Glomerular visceral epithelial cell (primary cell): ENCODE measurements around the gene TAF4.

Source experiments
- DNase-seq: peaks from one replicate; pipeline ENCODE4 v3.0.0-alpha.2; 2016; ENCODE audit errors: extremely low spot score

TAF4 gene

DNA sequence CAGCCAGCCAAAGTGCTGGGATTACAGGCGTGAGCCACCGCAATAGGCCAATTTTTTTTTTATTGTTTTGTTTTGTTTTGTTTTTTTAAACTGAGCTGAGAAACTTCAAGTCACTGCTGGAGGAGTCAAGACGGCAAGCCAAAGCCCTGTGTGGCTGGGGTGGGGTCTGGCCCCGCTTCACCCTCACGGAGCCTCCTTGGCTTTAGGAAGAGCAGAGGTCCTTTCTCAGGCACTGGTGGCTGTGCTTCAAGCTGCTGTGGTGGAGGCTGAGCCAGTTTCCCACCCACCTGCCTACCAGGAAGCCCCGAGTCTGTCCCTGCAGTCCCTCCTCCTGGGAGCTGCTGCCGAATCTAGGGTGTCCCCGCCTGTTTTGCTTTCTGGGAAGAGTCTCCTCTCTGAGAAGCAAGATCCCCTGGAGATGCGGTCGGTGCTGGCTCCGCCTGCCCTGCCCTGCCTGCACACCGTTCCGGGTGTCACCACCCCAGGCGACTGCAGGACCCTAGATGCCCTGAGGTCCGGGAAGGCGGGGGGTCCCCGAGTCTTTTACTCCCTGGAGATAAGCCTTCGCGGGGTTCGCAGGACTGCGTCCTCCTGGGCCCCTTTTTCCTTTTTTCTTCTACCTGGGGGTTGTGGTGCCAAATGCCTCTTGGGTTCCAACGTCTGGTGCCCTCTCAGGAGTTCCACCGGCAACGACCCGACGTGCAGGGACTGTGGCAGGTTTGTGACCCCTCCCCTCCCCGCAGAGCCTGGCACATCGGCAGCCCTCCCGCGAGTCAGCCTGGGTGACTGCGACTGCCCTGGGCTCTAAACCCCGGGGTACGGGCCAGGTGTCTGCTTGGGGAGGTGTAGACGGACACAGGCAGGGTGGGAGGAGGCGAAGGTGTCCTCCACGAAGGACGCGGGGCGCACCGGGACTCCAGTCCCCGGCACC lies 100.7 kb downstream of the TAF4 start:
- no peak for DNase-seq

DNA sequence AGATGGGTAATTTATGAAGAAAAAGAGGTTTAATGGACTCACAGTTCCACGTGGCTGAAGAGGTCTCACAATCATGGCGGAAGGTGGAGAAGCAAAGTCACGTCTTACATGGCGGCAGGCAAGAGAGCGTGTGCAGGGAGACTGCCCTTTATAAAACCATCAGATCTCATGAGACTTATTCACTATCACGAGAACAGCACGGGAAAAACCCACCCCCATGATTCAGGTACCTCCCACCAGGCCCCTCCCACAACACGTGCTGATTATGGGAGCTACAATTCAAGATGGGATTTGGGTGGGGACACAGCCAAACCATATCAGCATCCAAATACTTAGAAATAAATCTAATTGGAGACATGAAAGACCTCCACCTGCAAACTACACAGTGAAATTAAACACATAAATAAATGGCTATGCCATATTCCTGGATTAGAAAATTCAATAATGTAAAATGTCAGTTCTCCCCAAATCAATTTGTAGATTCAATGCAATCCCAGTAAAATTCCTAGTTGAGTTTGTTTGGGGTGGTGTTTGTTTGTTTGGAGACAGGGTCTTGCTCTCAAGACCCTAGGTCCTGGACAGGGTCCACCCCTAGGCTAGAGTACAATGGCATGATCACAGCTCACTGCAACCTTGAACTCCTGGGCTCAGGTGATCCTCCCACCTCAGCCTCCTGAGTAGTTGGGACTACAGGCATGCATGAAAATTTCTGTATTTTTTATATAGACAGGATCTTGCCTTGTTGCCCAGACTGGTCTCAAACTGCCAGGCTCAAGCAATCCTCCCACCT lies 101.6 kb downstream of the TAF4 start:
- no peak for DNase-seq

DNA sequence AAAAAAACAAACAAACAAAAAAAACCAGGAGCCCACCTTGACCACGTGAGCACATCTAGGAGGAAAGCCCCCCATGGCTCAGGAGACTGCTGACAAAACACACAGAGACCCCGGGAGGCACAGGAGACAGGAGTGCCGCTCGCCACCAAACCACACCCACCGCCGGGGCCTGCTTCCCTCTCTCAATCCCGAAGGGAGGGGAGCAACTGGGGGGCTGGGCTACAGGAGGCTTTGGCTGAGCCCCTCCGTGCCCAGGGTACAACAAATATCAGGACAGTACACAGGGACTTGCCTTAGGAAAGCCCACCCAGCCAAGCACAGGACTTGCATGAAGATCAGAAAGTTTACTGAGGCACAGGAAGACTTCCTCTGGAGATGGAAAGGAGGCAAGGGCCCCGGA lies 102.5 kb downstream of the TAF4 start:
- no peak for DNase-seq

- DNase-seq, result no peak
Measured at GRCh38 chr20:61960836-61961235, 104.8 kb downstream of the TAF4 start.

GRCh38 chr20:61958773-61959700 lies 106.6 kb downstream of the TAF4 start:
- no peak for DNase-seq

DNA sequence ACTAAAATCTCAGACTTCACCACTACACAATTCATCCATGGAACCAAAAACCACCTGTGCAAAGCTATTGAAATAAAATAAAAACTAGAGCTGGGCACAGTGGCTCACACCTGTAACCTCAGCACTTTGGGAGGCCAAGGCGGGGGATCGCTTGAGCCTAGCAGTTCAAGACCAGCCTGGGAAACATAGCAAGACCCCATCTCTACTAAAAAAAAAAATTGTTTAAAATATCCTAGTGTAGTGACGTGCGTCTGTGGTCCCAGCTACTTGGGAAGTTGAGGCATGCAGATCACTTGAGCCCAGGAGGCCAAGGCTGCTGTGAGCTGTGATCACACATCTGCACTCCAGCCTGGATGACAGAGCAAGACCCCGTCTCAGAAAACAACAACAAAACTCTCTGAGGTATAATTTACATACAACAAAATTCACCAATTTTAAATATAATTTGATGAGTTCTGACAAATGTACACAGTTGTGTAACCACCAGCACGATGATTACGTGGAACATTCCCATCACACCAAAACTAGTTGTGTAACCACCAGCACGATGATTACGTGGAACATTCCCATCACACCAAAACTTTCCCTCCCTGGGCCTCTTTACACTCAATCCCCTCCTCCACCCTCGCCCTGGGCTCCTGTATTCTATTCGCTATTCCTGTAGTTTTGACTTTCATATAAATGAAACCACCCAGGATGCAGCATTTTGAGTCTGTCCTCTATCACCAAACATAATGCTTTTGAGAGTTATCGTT lies 107.5 kb downstream of the TAF4 start:
- no peak for DNase-seq

DNA sequence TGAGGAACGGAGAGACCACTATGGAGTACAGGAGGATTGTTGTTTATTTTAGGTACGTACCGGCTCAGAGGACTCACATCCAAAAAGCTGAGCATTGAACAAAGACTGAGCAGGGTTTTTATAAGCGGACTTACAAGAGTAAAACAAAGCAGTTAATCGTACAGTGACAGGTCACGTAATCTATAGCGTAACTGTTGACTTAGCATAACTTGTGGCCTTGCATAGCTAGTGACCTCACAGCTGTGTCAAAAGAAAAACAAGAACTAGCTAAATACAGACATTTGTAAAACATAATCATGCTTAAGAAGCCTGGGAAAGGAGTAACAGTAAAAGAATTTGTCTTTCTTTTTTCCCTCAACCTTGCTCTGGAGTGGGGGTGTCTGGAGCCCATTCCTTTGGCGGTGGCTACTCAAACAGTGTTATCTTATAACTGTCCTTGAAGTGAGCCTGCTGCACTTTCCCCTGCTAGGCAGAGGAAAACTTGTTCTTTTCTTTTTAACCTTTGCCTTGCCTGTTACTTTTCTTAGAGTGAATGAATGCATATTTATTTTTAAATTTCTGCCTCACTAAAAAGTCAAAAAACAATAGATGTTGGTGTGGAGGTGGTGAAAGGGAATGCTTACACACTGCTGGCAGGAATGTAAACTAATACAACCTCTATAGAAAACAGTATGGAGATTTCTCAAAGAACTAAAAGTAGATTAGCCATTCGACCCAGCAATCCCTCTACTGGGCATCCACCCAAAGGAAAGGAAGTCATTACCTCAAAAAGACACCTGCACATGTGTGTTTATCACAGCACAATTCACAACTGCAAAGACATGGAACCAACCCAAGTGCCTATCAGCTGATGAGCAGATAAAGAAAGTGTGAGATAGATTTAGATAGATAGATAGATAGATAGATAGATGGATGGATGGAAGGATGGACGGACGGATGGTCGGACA lies 109.0 kb downstream of the TAF4 start:
- no peak for DNase-seq

DNA sequence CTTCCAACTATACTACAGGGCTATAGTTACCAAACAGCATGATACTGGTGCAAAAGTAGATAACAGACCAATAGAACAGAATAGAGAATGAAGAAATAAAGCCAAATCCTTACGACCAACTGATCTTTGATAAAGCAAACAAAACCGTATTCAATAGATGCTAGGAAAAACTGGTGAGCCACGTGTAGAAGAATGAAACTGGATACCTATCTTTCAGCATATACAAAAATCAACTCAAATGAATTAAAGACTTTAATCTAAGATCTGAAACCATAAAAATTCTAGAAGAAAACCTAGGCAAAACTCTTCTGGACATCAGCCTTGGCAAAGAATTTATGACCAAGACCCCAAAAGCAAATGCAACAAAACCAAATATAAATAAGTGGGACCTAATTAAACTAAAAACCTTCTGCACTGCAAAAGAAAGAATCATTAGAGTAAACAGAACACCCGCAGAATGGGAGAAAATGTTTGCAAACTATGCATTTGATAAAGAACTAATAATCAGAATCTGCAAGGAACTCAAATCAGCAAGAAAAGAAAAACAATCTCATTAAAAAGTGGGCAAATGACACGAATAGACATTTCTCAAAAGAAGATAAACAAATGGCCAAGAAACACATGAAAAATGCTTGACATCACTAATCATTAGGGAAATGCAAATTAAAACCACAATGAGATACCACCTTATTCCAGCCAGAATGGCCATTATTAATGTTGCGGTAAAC lies 109.8 kb downstream of the TAF4 start:
- no peak for DNase-seq

- no peak for DNase-seq
Measured at GRCh38 chr20:61954276-61955021, 111.2 kb downstream of the TAF4 start.

- no peak for DNase-seq
Measured at GRCh38 chr20:61953037-61954021, 112.4 kb downstream of the TAF4 start.

GRCh38 chr20:61951695-61952533 lies 113.8 kb downstream of the TAF4 start:
- no peak for DNase-seq

GRCh38 chr20:61950641-61951071 lies 115.0 kb downstream of the TAF4 start:
- DNase-seq, result no peak

DNA sequence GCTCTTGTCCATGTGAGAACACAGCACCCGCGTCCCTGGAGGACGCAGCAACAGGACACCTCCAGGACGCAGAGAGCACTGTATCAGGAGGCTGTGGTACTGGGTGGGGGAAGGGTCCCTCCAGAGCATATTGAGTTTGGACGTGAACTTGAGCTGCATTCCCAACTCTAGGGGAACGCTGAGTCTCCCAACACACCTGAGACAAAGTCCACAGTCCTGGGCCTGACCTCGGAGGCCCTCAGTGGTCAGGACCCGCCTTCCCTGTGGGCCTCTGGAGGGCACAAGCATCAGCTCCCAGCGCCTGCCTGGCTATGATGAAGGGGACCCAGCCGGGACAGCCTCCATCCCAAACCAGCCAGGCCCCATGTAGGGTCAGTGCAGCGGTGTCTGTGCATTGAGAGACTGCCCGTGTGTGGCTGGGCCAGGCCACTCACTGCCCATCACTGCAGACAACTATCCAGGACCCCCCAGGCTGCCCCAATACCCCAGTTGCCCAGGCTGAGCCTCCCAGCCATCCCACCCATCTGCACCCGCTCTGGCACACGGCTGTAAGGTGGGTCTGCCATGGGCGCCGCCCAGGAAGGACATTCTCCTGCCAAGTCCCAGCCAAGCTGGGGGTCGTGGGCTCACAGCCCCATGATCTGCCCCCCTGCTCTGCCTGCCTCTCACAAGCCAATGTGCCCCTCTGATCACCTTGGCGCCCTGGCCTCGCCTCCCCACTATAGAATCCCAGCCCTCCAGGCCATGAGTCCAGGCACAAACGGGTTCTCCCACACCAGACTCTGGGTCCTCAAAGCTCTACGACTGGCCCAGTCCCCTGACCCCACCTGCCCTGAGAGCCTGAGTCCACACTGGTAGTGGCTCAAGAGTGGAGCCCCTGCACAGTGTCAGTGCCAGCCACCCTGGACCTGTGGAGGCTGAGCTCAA lies 115.7 kb downstream of the TAF4 start:
- DNase-seq, result no peak

DNA sequence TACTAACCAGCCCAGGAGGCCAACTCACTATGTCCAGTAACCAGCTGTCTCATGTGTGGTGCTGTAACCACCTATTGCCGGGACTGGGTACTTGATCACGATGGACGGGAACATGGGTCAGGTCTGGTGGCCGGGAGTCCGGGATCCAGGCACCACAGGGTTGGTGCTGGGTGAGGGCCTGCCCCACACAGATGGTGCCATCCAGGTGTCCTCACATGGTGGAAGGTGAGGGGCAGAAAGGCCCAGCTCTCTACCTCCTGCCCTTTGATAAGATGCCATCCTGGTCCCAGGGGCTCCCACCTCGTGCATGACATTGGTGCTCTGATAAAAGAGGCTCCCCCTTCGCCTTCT lies 116.3 kb downstream of the TAF4 start:
- DNase-seq, result no peak
